Measurements from ENCODE around the gene OBSCN. TPM values are rescaled to one million over a fixed set of nuclear protein-coding genes. Genes with fewer than 3 reads are reported as not detected.

Gene OBSCN
- total RNA-seq, 1 experiment from 2014 or later, result 29.1 TPM

GRCh38 chr1:228339059-228339704, 131.3 kb downstream of the OBSCN start:
- Histone ChIP-seq H3K36me3 (ENCODE audit: low read depth, low read length) (peaks cover 4% of the 10 kb centered on the region; the same call in 1 of the 2 replicates), H3K4me2 (ENCODE audit: low read length) (no peak overlapping the region), H3F3A (ENCODE audit: low read length, unreplicated experiment) (no peaks in the 10 kb centered on the region), H3K27me3 (ENCODE audit: low read length) (no peaks in the 10 kb centered on the region), H3K27ac (ENCODE audit: low read length) (no peak overlapping the region), H3K4me1 (ENCODE audit: insufficient read depth, low read length) (no peaks in the 10 kb centered on the region), H3K9me3 (ENCODE audit: low read length) (peaks cover 5% of the 10 kb centered on the region; the same call in 1 of the 2 replicates), H3K9me2 (replicated peaks; ENCODE audit: low read length) (no peaks in the 10 kb centered on the region), H3K4me3 (ENCODE audit: low read length) (no peak overlapping the region), H3K9ac (ENCODE audit: low read length) (no peak overlapping the region), H4K20me1 (ENCODE audit: low read length) (no peaks in the 10 kb centered on the region), H2AFZ (ENCODE audit: low read length) (no peak overlapping the region), H3K79me2 (ENCODE audit: low read length) (no peaks in the 10 kb centered on the region)
- CTCF ChIA-PET, result no interaction called here
- POLR2A ChIA-PET (ENCODE audit: unreplicated experiment), result no interaction called here
- no peak for ATAC-seq
- TF ChIP-seq EZH2 (IDR thresholded peaks at IDR 0.05; ENCODE audit: low read length, unreplicated experiment), result no peak
- TF ChIP-seq EZH2phosphoT487 (IDR thresholded peaks at IDR 0.05; ENCODE audit: borderline replicate concordance, low read length), result no peak
- TF ChIP-seq CTCF (conservative IDR thresholded peaks at IDR 0.05; ENCODE audit: low read depth, low read length), result no peak
- DNase-seq, result no peak
- no TSS peak for BruUV-seq (replicated peaks)
- intact Hi-C loops (cut with micrococcal nuclease), result no loop called here

- Histone ChIP-seq H3K27ac (ENCODE audit: low read length) (no peak overlapping the region), H2AFZ (ENCODE audit: low read length) (no peak overlapping the region), H3K36me3 (ENCODE audit: low read depth, low read length) (peaks cover 6% of the 10 kb centered on the region; the same call in 1 of the 2 replicates), H3K9ac (ENCODE audit: low read length) (no peak overlapping the region), H3K9me2 (replicated peaks; ENCODE audit: low read length) (no peaks in the 10 kb centered on the region), H3K4me1 (ENCODE audit: insufficient read depth, low read length) (no peaks in the 10 kb centered on the region), H3F3A (ENCODE audit: low read length, unreplicated experiment) (no peaks in the 10 kb centered on the region), H4K20me1 (ENCODE audit: low read length) (no peaks in the 10 kb centered on the region), H3K4me2 (ENCODE audit: low read length) (no peak overlapping the region), H3K9me3 (ENCODE audit: low read length) (peaks cover 9% of the 10 kb centered on the region; the same call in 1 of the 2 replicates), H3K79me2 (ENCODE audit: low read length) (no peaks in the 10 kb centered on the region), H3K27me3 (ENCODE audit: low read length) (no peaks in the 10 kb centered on the region), H3K4me3 (ENCODE audit: low read length) (no peak overlapping the region)
- intact Hi-C loops (cut with micrococcal nuclease), result no loop called here
- TF ChIP-seq CTCF (conservative IDR thresholded peaks at IDR 0.05; ENCODE audit: low read depth, low read length) (no peak), EZH2 (IDR thresholded peaks at IDR 0.05; ENCODE audit: low read length, unreplicated experiment) (no peak), EZH2phosphoT487 (IDR thresholded peaks at IDR 0.05; ENCODE audit: borderline replicate concordance, low read length) (no peak)
- DNase-seq, result no peak
- ChIA-PET CTCF (no interaction called here), POLR2A (ENCODE audit: unreplicated experiment) (no interaction called here)
- BruUV-seq (replicated peaks), result no TSS peak
- ATAC-seq, result no peak
Measured at GRCh38 chr1:228339766-228340685, 132.2 kb downstream of the OBSCN start.

Data from PC-3 (cell line).